K562 (cell line): ENCODE measurements around the gene CDCA3. TPM values are rescaled to one million over a fixed set of nuclear protein-coding genes. Genes with fewer than 3 reads are reported as not detected.
A peak's percentile ranks its signal among the peaks of the same experiment; 100 is the strongest.

ENCODE experiments used
- CHCHD3 ChIP-seq: fragments of 250-450 bp; sonication (Bioruptor Pico); IDR thresholded peaks from 2 replicates; pipeline ENCODE4 v2.1.2; 2022; ENCODE audit warnings: mild to moderate bottlenecking
- CTCF ChIP-seq, 3 experiments: IDR thresholded peaks in 2 of 3; conservative IDR thresholded peaks in 1 of 3; 2 replicates each; pipeline ENCODE4 v1.5.1; 2011 to 2012; ENCODE audit warnings: low read length in 3 of 3, mild to moderate bottlenecking in 3 of 3, control low read depth in 2 of 3, improper control_type of control experiment in 1 of 3, inconsistent platforms in 1 of 3, low read depth in 1 of 3, mixed read lengths in 1 of 3, moderate library complexity in 1 of 3; ENCODE audit not compliant: insufficient read depth in 2 of 3
- E2F1 ChIP-seq: sonication (generic); formaldehyde crosslinking; IDR thresholded peaks from 2 replicates; pipeline ENCODE4 v1.8.1; 2023; ENCODE audit warnings: mild to moderate bottlenecking, missing genetic modification reagents, moderate library complexity
- ERF ChIP-seq: fragments of 450-650 bp; formaldehyde crosslinking; IDR thresholded peaks from 2 replicates; pipeline ENCODE4 v1.4.0; 2020; ENCODE audit warnings: mild to moderate bottlenecking, mixed read lengths
- HIVEP1 ChIP-seq: fragments of 250-450 bp; sonication (Bioruptor Pico); IDR thresholded peaks from 2 replicates; pipeline ENCODE4 v1.4.0; 2020; ENCODE audit warnings: mild to moderate bottlenecking
- MBD2 ChIP-seq: sonication (generic); IDR thresholded peaks from 2 replicates; pipeline ENCODE4 v1.6.1; 2016; ENCODE audit warnings: low read depth, borderline replicate concordance
- MYBL2 ChIP-seq, 2 experiments: fragments of 450-650 bp in 1 of 2; sonication (generic) in 1 of 2; formaldehyde crosslinking in 1 of 2; IDR thresholded peaks; 2 replicates each; pipeline versions ENCODE4 v1.6.1 to v1.8.1; 2017 to 2022; ENCODE audit warnings: borderline replicate concordance in 1 of 2, inconsistent platforms in 1 of 2, low read depth in 1 of 2, mild to moderate bottlenecking in 1 of 2, missing genetic modification reagents in 1 of 2, moderate library complexity in 1 of 2
- PRMT5 ChIP-seq: sonication (generic); formaldehyde crosslinking; IDR thresholded peaks from 2 replicates; pipeline ENCODE4 v1.5.0; 2020; ENCODE audit warnings: missing genetic modification reagents
- RBM39 ChIP-seq: fragments of 200-400 bp; formaldehyde crosslinking; optimal IDR thresholded peaks from 2 replicates; pipeline ENCODE3; 2018; ENCODE audit warnings: low read depth, low read length
- SIN3A ChIP-seq, 2 experiments: fragments of 150-350 bp in 1 of 2; IDR thresholded peaks; 2 replicates each; pipeline ENCODE4 v1.6.1; 2011 to 2016; ENCODE audit warnings: borderline replicate concordance in 2 of 2, low read depth in 2 of 2, low read length in 2 of 2, mild to moderate bottlenecking in 2 of 2, moderate library complexity in 2 of 2; ENCODE audit not compliant: control insufficient read depth in 1 of 2
- ZC3H8 ChIP-seq: fragments of 450-650 bp; IDR thresholded peaks from 2 replicates; pipeline ENCODE4 v1.6.1; 2017
- ZNF24 ChIP-seq: fragments of 450-650 bp; IDR thresholded peaks from 2 replicates; pipeline ENCODE4 v1.6.1; 2016
- ZNF277 ChIP-seq: fragments of 250-450 bp; sonication (Bioruptor Pico); IDR thresholded peaks from 2 replicates; pipeline ENCODE4 v1.8.0; 2022; ENCODE audit warnings: inconsistent platforms, mild to moderate bottlenecking, moderate library complexity, borderline replicate concordance
- ZNF395 ChIP-seq: fragments of 200-800 bp; sonication (Bioruptor generic); IDR thresholded peaks from 2 replicates; pipeline ENCODE4 v1.6.1; 2017; ENCODE audit warnings: missing genetic modification characterization, missing compliant biosample characterization
- ZNF444 ChIP-seq: fragments of 250-450 bp; sonication (Bioruptor Pico); IDR thresholded peaks from 2 replicates; pipeline ENCODE4 v1.4.0; 2020; ENCODE audit warnings: mild to moderate bottlenecking, moderate library complexity
- ZNF699 ChIP-seq: fragments of 250-450 bp; sonication (Bioruptor Pico); IDR thresholded peaks from 2 replicates; pipeline ENCODE4 v1.8.0; 2021; ENCODE audit warnings: mild to moderate bottlenecking, moderate library complexity; ENCODE audit not compliant: insufficient replicate concordance
- polyA plus RNA-seq, 8 experiments: library from polyadenylated mRNA; depleted of rRNA in 4 of 8; stranded (reverse) in 5 of 8; unstranded in 3 of 8; fragments of >200 nt; fragmentation: Nextera tagmentation in 2 of 8; fragmentation: Illumina TruSeq in 1 of 8; extraction: Ambion mirVana in 2 of 8; extraction: Trizol in 1 of 8; gene quantifications; 2 replicates each; pipeline versions ENCODE4 v1.2.1 to v1.2.3, GENCODE V29; 2011 to 2014; ENCODE audit warnings: inconsistent platforms in 1 of 8, missing spikeins in 1 of 8
- total RNA-seq, 7 experiments: library from RNA; depleted of rRNA in 6 of 7; stranded (reverse); fragments of >200 nt in 6 of 7; fragmentation: Illumina TruSeq in 2 of 7; extraction: Trizol in 2 of 7; gene quantifications; 2 replicates each; pipeline versions ENCODE4 v1.2.1 to v1.2.3, GENCODE V29; 2011 to 2021; ENCODE audit warnings: low replicate concordance in 1 of 7
- TF ChIP-seq, protein P1 (sequence below): sonication (generic); formaldehyde crosslinking; IDR thresholded peaks from 2 replicates; pipeline ENCODE4 v1.8.0; 2022; ENCODE audit warnings: mild to moderate bottlenecking, low read depth, missing genetic modification reagents
- TF ChIP-seq, protein P2 (sequence below), 2 experiments: fragments of 250-450 bp in 1 of 2; fragments of 450-650 bp in 1 of 2; sonication (Bioruptor Pico) in 1 of 2; IDR thresholded peaks; 2 replicates each; pipeline versions ENCODE4 v1.6.1 to v1.8.0; 2016 to 2021; ENCODE audit warnings: mild to moderate bottlenecking in 2 of 2, moderate library complexity in 2 of 2, missing compliant biosample characterization in 1 of 2, missing genetic modification characterization in 1 of 2

Gene CDCA3
- total and polyA plus RNA-seq, 9 of the 15 experiments (the other 6 are each of a cell fraction or from before 2014, with no cell fraction given), result 24.2 to 80.8 (median 55.1) TPM

DNA sequence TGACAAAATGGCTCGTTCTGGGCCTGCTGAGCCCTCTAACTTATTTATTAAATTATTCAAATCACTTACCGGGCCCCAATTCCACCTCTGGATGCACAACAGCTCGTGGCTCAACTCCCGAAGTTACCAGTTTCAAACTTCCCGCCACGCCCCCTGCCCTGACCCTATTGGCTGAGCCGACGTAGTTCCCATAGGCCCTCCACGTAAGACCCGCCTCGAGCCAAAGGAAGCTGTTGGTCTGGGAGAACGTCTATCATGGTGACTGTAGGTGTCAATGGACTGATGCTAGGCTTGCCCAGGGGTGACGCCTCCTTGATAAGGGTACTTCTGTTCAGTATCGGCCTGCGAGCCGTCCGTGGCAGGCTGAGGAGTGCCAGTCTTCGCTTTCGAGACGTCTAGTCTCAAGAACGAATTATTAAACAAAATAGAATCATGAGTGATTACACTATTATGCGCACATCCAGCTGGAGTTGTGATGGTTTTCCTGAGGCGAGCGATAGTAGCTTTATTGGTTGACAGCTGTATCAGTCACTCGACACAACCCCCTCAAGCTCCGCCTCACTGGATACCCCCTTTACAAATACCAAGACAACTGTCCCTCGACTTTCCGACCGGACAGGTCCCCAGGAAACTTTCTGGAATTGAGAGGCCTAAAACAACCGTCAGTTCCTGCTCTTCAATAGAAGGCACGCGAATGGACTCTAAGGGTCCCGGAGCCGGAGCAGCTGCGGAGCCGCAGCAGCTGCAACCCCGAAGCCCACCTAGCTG lies at the start of gene CDCA3 (continued):
- TF ChIP-seq, protein P1, sequence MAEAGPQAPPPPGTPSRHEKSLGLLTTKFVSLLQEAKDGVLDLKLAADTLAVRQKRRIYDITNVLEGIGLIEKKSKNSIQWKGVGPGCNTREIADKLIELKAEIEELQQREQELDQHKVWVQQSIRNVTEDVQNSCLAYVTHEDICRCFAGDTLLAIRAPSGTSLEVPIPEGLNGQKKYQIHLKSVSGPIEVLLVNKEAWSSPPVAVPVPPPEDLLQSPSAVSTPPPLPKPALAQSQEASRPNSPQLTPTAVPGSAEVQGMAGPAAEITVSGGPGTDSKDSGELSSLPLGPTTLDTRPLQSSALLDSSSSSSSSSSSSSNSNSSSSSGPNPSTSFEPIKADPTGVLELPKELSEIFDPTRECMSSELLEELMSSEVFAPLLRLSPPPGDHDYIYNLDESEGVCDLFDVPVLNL (CRISPR knock-in tag), result peak; percentile 100
- TF ChIP-seq SIN3A (IDR thresholded peaks at IDR 0.05; ENCODE audit: borderline replicate concordance in 2 of 2, control insufficient read depth in 1 of 2, low read depth in 2 of 2, low read length in 2 of 2) (peak; percentile 86 to 92; a peak in 3 of 4 replicates), MBD2 (peak; percentile 94), HIVEP1 (CRISPR knock-in tag) (no peak), ZNF277 (CRISPR knock-in tag) (no peak), ZNF444 (CRISPR knock-in tag) (no peak), RBM39 (no peak), PRMT5 (CRISPR knock-in tag) (no peak), ERF (CRISPR knock-in tag) (no peak), CTCF (IDR thresholded peaks at IDR 0.05 in 2 of 3, conservative IDR thresholded peaks at IDR 0.05 in 1 of 3; ENCODE audit: insufficient read depth in 2 of 3, low read depth in 1 of 3, low read length in 3 of 3) (no peak), E2F1 (peak; percentile 72; the same call in 1 of the 2 replicates), CHCHD3 (CRISPR knock-in tag) (no peak; the same call in 1 of the 2 replicates), ZC3H8 (no peak), ZNF24 (no peak), ZNF699 (CRISPR knock-in tag) (no peak), MYBL2 (IDR thresholded peaks at IDR 0.05; ENCODE audit: low read depth) (peak; percentile 96), MYBL2 (CRISPR knock-in tag; IDR thresholded peaks at IDR 0.05; ENCODE audit: borderline replicate concordance) (peak; percentile 31; the same call in 1 of the 2 replicates), ZNF395 (CRISPR knock-in tag) (0 out of 2 replicates have a peak, but pooled peaks have one; percentile 33)
- TF ChIP-seq, protein P2, sequence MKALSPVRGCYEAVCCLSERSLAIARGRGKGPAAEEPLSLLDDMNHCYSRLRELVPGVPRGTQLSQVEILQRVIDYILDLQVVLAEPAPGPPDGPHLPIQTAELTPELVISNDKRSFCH (CRISPR knock-in tag; IDR thresholded peaks at IDR 0.05), result no peak
- TF ChIP-seq, protein P2 (tag; IDR thresholded peaks at IDR 0.05), result no peak
